GM18505 (cell line): Measurements from ENCODE around the gene MCM10.
"Not testable (repeated sequence)": the region's sequence is repeated elsewhere in the genome, so short reads cannot be mapped to it uniquely, and the experiment has no call there.

Experiments used
- ATAC-seq: cut with Tn5 transposase; IDR thresholded peaks from one replicate; pipeline ENCODE4 v1.9.1; 2021; ENCODE audit not compliant: unreplicated experiment
- POLR2A ChIP-seq: IDR thresholded peaks from 4 replicates; pipeline ENCODE4 v1.6.1; 2011; ENCODE audit warnings: borderline replicate concordance; ENCODE audit not compliant: insufficient read depth, insufficient read length; ENCODE audit errors: extremely low read depth

The MCM10 gene

GRCh38 chr10:13143766-13144165, 17.6 kb upstream of the MCM10 start:
- TF ChIP-seq POLR2A, result no peak
- ATAC-seq, result no peak

DNA sequence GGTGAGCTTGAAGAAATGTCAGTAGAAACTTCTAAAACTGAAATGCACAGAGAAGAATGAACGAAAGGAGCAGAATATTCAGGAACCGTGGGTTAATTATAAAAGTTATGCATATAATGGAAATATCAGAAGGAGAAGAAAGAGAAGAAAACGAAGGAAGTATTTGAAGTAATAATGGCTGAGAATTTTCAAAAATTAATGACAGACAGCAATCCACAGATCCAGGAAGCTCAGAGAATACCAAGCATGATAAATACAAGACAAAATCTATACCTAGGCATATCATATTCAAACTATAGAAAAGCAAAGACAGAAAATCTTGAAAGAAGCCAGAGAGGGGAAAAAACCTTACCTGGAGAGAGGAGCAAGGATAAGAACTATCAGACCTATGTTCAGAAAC, 16.5 kb upstream of the MCM10 start:
- no peak for TF ChIP-seq POLR2A
- no peak for ATAC-seq

GRCh38 chr10:13146379-13146778, 15.0 kb upstream of the MCM10 start:
- no peak for TF ChIP-seq POLR2A
- ATAC-seq, result no peak

GRCh38 chr10:13147161-13147560, 14.2 kb upstream of the MCM10 start:
- no peak for TF ChIP-seq POLR2A
- ATAC-seq, result no peak

- TF ChIP-seq POLR2A, result no peak
- ATAC-seq, result no peak
Measured at GRCh38 chr10:13152296-13152695, 9.1 kb upstream of the MCM10 start.

DNA sequence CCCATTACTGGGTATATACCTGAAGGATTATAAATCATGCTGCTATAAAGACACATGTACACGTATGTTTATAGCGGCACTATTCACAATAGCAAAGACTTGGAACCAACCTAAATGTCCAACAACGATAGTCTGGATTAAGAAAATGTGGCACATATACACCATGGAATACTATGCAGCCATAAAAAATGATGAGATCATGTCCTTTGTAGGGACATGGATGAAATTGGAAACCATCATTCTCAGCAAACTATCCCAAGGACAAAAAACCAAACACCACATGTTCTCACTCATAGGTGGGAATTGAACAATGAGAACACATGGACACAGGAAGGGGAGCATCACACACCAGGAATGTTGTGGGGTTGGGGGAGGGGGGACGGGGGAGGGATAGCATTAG, 5.5 kb upstream of the MCM10 start:
- ATAC-seq, result not testable (repeated sequence)

- peak; percentile 59 for TF ChIP-seq POLR2A
- no peak for ATAC-seq
Measured at GRCh38 chr10:13158401-13158800, 3.0 kb upstream of the MCM10 start.

DNA sequence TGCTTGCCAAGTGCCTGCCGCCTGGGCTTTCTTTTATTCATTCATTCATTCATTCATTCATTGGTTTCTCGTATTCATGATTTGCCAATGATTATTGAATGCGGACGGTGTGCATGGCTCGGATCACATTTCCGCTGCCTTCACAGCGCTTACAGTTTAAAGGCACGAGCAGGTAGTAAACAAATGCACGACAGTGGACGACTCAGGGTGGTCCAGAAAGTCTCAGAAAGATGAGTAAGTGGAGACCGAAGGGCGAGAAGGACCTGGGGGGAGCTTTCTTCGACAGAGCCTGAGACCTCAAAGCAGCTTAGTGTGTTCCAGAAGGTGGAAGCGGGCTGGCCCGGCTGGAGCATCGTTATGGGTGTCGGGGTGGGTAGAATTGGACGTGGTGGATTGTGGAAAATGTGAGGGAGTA, 506 bp downstream of the MCM10 start:
- no peak for ATAC-seq
- TF ChIP-seq POLR2A, result no peak

DNA sequence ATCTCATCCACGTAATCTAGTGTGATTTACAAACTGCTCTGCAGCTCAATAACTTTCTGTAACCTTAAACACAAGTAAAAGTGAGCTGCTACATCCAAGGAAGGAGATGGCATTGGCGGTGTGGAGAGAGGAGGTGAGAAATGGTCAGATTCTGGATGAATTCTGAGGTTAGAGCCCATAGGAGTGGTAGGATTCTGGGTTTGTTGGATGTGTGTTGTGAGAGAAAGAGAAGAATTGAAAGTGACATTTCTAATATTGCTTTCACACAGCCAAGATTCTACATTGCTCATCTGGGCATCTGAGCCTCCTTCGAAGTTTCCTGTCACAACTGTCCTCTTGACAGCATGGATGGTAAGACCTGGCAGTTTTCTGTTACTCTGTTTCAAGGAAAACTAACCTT, 2.5 kb downstream of the MCM10 start:
- no peak for TF ChIP-seq POLR2A
- no peak for ATAC-seq

DNA sequence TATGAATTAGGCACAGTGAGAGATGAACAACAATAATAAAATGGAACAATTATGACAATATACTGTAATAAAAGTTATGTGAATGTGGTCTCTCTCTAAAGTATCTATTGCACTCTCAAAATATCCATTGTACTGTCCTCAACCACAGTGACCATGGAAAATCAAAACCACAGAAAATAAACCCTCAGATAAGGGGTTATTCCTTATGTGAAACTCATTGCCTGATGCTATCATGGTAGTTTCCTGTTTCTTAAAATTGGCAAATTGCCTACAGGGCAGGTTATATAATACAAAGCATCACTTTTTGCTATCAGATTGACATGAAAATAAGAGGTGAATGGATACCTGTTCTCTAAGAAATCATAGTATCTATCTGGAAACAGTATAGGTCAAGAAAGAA, 3.8 kb downstream of the MCM10 start:
- no peak for ATAC-seq
- no peak for TF ChIP-seq POLR2A

DNA sequence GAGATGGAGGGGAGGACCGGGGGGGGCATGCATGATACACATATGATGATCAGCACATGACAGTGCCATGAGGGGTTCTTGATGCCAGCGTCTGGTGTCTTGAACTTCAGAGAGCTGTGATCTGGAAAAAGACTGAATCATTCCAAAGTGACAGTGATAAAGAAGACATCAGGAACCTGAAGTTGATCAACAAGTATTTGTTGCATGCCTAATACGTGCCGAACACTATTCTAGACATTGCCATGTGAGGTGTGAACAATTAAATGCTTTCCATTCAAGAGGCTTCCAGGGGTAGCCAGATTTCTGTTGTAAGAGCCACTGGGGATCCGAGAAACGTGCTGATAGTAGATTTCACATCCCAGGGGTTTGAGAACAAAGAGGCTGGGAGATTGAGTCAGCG, 6.2 kb downstream of the MCM10 start:
- no peak for TF ChIP-seq POLR2A
- no peak for ATAC-seq

DNA sequence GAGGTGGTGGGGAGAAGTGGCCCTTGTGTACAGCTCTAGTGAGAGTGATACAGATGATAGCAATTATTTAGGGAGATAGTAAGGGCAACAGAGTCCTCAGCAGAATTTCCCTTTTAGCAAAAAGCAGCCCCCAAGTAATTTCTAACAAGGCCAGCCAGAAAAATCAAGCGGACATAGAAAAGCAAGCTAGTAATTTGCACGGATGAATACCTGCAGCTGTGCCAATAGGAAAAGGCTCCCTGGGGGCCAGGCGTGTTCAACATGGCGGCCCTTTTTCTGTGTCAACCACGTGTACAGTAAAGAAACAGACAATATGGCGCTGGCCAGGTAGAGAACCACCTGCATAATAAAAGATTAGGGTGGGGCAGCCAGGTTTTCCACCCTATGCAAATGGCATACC, 7.4 kb downstream of the MCM10 start:
- TF ChIP-seq POLR2A, result no peak
- ATAC-seq, result no peak

DNA sequence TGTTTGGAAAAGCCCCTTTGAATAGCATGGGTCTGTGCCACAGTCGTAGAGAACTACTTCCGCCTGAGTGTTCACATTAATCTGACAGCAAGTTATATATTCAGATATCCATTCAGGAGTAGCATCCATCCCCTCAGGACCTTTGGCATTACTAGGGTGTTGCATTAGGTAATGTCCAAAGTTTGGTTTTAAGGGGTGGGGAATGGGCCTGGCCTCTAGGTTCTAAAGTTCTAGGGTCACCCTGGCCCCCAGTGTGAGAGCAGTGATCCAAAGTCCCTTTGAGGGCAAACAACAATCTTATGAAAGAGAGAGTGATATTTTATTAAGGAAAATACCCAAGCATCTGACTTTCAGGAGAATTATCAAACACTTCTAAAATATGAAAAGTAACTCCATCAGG, 12.3 kb downstream of the MCM10 start:
- ATAC-seq, result no peak

DNA sequence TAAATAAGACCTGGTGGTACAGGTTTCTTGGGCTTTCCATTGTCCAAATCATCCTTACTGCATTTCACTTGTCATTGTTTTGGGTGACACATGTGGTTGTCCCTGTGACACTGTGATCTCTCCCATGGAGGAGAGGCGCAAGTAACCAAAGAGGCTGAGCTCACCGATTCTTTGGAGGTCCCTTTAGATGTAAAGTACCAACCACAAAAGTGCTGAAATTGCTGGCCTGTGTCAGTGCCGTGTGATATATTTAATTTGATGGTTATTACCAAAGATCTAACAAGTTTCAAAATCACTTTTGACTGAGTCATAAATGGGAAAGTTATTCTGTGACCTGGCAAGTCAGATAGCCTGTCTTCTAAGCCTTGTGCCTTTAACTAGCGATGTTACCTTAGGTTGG, 19.4 kb downstream of the MCM10 start:
- ATAC-seq, result no peak
- no peak for TF ChIP-seq POLR2A

More for the DNA sequence above, 12.3 kb downstream of the MCM10 start:
- no peak for TF ChIP-seq POLR2A

DNA sequence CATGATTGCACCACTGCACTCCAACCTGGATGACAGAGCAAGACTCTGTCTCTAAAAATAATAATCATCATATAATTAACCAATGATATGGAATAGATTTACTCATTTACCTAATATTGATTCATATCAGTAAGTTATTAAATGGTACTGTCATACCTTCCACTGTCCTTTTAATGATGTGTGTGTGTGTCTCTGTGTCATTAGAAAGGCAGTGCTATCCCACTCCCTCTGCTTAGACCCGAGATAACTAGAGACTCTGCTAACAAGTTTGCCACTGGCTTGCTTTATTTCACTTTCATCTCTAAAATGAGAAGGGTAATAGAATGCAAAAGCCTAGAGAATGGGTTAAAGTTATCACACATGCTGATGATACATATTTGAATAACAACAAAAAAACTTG, 21.1 kb downstream of the MCM10 start:
- ATAC-seq, result no peak
- no peak for TF ChIP-seq POLR2A
